Mammary epithelial cell (primary cell): Measurements from ENCODE around the gene ATP2A3.

Experiments
- EZH2 ChIP-seq: IDR thresholded peaks from 2 replicates; pipeline ENCODE4 v1.6.1; 2012; ENCODE audit warnings: low read length, inconsistent platforms, borderline replicate concordance
- TF ChIP-seq, protein P1 (sequence below), 2 donors: IDR thresholded peaks in 1 of 2; conservative IDR thresholded peaks in 1 of 2; 2 replicates each; pipeline ENCODE4 v1.5.1; 2011 to 2012; ENCODE audit warnings: inconsistent platforms in 2 of 2, low read length in 2 of 2, mild to moderate bottlenecking in 2 of 2, control low read depth in 1 of 2, low read depth in 1 of 2; ENCODE audit not compliant: insufficient read depth in 1 of 2; ENCODE audit errors: extremely low read depth in 1 of 2

DNA sequence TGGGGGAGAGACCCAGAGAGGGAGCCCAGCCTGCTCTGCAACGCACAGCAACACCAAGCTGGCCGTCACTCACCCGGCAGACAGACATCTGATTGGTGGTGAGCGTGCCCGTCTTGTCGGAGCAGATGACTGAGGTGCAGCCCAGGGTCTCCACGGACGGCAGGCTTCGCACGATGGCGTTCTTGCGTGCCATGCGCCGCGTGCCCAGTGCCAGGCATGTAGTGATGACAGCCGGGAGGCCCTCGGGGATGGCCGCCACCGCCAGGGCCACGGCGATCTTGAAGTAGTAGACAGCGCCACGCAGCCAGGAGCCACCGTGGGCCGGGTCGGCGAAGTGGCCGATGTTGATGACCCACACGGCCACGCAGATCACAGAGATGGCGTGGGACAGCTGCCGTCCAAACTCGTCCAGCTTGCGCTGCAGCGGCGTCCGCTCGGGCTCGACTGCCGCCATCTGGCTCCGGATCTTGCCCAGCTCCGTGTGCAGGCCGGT is 16.9 kb downstream of the ATP2A3 start:
- TF ChIP-seq, protein P1, sequence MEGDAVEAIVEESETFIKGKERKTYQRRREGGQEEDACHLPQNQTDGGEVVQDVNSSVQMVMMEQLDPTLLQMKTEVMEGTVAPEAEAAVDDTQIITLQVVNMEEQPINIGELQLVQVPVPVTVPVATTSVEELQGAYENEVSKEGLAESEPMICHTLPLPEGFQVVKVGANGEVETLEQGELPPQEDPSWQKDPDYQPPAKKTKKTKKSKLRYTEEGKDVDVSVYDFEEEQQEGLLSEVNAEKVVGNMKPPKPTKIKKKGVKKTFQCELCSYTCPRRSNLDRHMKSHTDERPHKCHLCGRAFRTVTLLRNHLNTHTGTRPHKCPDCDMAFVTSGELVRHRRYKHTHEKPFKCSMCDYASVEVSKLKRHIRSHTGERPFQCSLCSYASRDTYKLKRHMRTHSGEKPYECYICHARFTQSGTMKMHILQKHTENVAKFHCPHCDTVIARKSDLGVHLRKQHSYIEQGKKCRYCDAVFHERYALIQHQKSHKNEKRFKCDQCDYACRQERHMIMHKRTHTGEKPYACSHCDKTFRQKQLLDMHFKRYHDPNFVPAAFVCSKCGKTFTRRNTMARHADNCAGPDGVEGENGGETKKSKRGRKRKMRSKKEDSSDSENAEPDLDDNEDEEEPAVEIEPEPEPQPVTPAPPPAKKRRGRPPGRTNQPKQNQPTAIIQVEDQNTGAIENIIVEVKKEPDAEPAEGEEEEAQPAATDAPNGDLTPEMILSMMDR (conservative IDR thresholded peaks at IDR 0.05 in 1 of 2, IDR thresholded peaks at IDR 0.05 in 1 of 2; ENCODE audit: extremely low read depth in 1 of 2, insufficient read depth in 1 of 2, low read depth in 1 of 2, low read length in 2 of 2), result no peak
- no peak for TF ChIP-seq EZH2
